GM12874 (cell line): ENCODE data around the gene APOC3.

Source experiments
- CTCF ChIP-seq: IDR thresholded peaks from 2 replicates; pipeline ENCODE4 v1.5.1; 2011; ENCODE audit warnings: low read depth, mild to moderate bottlenecking, control low read depth, low read length, moderate library complexity; ENCODE audit not compliant: insufficient read depth

Gene APOC3

GRCh38 chr11:116827461-116827860 lies 2.2 kb upstream of the APOC3 start:
- no peak for TF ChIP-seq CTCF

- no peak for TF ChIP-seq CTCF
These were observed 829 bp upstream of the APOC3 start for GRCh38 chr11:116828632-116829524.

GRCh38 chr11:116830184-116830912 lies 641 bp downstream of the APOC3 start:
- TF ChIP-seq CTCF = no peak

GRCh38 chr11:116831790-116832349 lies 2.2 kb downstream of the APOC3 start:
- no peak for TF ChIP-seq CTCF

GRCh38 chr11:116832350-116833290 lies 2.9 kb downstream of the APOC3 start:
- no peak for TF ChIP-seq CTCF

- no peak for TF ChIP-seq CTCF
These were observed 3.7 kb downstream of the APOC3 start for GRCh38 chr11:116833491-116833815.
